Caki2 (cell line): Measurements from ENCODE around the gene DYNC1I2. TPM values are rescaled to one million over a fixed set of nuclear protein-coding genes. Genes with fewer than 3 reads are reported as not detected.
"Not testable (repeated sequence)": the region's sequence is repeated elsewhere in the genome, so short reads cannot be mapped to it uniquely, and the experiment has no call there.

Experiments used
- DNase-seq: peaks from one replicate; pipeline ENCODE4 v3.0.0-alpha.2; 2015; ENCODE audit warnings: low read depth
- in situ Hi-C: cut with HindIII; loops from 2 replicates; pipeline ENCODE4 v1.10.0; 2016; ENCODE audit warnings: low sequenced_read_pairs, low pct_unique_long_range_greater_than_20kb, mixed read lengths
- total RNA-seq: library from RNA; depleted of rRNA; stranded (reverse); fragments of >200 nt; shearing (Covaris generic); gene quantifications from 2 replicates; pipeline ENCODE4 v1.2.3, GENCODE V29; 2014; ENCODE audit warnings: low replicate concordance

Gene DYNC1I2
- total RNA-seq, 1 experiment from 2014 or later, result 111 TPM

GRCh38 chr2:171758762-171759161, 71.5 kb downstream of the DYNC1I2 start:
- DNase-seq, in situ Hi-C loops: not testable (repeated sequence)

DNA sequence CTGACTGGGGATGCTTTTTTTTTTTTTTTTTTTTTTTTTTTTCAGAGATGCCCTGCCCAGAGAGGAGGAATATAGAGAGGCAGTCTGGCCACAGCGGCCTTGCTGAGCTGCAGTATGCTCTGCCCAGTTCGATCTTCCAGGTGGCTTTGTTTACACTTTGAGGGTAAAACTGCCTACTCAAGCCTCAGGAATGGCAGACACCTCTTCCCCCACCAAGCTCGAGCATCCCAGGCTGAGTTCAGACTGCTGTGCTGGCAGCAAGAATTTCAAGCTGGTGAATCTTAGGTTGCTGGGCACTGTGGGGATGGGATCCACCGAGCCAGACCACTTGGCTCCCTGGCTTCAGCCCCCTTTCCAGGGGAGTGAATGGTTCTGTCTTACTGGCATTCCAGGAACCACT, 73.9 kb downstream of the DYNC1I2 start:
- in situ Hi-C loops, DNase-seq: not testable (repeated sequence)

- in situ Hi-C loops, result no loop called here
- no peak for DNase-seq
Observed at GRCh38 chr2:171762879-171763573, 75.8 kb downstream of the DYNC1I2 start.

DNA sequence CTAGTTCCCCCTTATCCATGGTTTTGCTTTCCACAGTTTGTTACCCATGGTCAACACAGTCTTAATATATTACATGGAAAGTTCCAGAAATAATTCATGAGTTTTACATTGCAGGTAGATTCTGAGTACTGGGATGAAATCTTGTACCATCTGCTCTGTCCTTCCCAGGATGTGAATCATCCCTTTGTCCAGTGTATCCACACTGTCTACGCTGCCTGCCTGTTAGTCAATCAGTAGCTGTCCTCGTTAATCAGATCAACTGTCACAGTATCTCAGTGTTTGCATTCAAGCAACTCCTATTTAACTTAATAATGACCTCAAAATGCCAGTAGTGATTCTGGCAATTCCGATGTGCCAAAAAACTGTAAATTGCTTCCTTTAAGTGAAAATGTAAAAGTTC, 76.3 kb downstream of the DYNC1I2 start:
- DNase-seq, result no peak
- in situ Hi-C loops, result no loop called here

DNA sequence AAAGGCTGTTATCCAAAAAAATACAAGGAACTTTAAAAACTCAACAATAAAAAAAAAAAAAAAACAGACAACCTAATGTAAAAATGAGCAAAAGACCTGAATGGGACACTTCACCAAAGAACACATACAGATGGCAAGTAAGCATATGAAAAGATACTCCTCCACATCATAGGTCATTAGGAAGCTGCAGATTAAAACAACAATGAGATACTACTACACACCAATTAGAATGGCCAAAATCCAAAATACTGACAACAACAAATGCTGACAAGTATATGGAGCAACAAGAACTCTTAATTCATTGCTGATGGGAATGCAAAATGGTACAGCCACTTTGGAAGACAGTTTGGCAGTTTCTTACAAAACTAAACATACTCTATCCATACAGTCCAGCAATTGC, 84.2 kb downstream of the DYNC1I2 start:
- in situ Hi-C loops, result no loop called here
- no peak for DNase-seq

GRCh38 chr2:171772373-171772772, 85.1 kb downstream of the DYNC1I2 start:
- in situ Hi-C loops, result no loop called here
- DNase-seq, result no peak

DNA sequence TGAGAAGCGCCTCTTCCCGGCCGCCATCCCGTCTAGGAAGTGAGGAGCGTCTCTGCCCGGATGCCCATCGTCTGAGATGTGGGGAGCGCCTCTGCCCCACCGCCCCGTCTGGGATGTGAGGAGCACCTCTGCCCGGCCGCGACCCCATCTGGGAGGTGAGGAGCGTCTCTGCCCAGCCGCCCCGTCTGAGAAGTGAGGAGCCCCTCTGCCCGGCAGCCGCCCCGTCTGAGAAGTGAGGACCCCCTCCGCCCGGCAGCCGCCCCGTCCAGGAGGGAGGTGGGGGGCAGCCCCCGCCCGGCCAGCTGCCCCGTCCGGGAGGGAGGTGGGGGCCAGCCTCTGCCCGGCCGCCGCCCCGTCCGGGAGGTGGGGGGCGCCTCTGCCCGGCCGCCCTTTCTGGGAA, 87.3 kb downstream of the DYNC1I2 start:
- in situ Hi-C loops, DNase-seq: not testable (repeated sequence)

- in situ Hi-C loops, result no loop called here
Observed at GRCh38 chr2:171778515-171778914, 91.2 kb downstream of the DYNC1I2 start.

DNA sequence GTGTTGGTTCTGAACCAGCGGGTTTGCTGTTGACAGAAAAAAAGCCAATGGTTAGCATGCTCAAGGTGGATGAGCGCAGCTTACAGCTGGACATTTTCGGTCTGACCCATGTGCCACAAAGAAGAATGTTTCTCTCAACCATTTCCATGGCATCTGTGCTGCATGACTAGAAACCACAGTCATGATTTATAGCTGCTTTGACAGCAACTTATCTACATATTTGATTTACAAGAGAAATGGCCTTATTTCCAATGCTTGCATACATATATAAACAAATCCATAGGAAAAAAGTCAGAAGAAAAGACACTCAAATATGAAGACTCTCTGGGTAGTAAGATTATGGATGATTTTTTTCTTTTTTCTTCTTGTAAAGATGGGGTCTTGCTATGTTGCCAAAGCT, 98.2 kb downstream of the DYNC1I2 start:
- in situ Hi-C loops, result no loop called here
- no peak for DNase-seq

More at GRCh38 chr2:171778515-171778914, 91.2 kb downstream of the DYNC1I2 start:
- DNase-seq, result no peak

DNA sequence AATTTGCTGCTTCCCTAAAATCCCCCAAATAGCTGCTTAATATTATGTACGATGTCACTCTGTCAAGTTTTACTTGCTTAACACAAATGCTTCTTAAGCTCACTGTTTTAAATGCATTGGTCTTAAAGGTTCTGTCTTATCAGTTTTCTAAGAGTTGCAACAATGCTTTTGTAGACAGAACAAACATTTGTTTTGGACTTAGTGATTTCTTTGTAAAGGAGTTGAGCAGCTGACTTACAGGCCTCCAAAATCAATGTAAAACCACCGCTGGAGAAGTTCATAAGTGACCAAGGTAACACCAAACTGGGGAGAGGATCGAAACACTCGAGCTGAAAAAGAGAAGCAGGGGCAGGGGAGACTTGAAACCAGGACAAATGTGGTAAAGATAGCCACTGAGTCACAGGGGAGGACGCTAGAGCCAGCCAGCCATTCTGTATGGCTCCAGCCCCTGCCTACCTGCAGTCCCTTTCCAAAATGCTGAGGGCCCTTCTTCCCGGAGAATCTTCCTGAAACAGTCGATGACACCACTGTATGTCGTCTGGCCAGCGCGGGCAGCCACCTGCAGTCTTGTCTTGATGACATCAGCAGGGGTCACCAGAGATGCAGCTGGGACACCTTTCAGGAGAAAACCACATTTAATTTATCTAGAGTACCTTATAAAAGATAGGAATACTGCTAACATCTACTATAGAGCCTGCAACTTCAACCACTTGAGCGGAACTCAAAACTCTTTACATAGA, 100.2 kb downstream of the DYNC1I2 start:
- in situ Hi-C loops, result no loop called here
- no peak for DNase-seq

DNA sequence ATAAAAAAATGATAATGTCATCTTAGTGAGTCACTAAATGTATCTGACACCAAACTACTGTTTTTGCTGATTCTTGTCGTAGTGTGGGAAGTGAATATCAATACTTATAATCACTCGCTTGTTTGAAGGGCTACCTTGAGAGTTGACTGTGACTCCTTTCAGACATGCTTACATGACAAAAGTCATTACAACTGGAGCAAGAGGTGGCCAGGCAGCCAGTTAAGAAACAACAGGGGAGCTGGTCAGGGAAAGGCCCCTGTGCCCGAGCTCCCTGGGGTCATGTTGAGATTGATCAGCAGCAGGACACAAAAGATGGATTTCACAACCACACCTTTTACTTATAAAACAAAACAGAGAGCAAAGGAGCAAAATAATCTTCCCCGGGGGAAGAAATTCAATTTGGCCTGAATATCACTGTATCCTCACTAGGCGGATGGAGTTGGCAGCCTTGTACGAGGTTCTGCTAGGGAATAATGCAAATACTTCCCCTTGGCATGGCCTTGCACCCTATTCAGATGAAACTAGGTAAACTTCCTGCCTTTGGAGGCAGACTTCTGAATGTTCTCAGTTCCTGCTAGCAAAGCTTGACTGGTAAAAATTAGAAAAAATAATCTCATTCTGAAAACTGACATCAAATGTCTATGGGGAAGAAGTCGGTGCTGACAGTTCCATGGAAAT, 101.2 kb downstream of the DYNC1I2 start:
- in situ Hi-C loops, result no loop called here

GRCh38 chr2:171789956-171790355, 102.7 kb downstream of the DYNC1I2 start:
- DNase-seq, result no peak
- in situ Hi-C loops, result no loop called here

More for the DNA sequence above, 101.2 kb downstream of the DYNC1I2 start:
- no peak for DNase-seq

GRCh38 chr2:171791361-171791760, 104.1 kb downstream of the DYNC1I2 start:
- no peak for DNase-seq
- in situ Hi-C loops, result no loop called here

GRCh38 chr2:171792157-171792556, 104.9 kb downstream of the DYNC1I2 start:
- no peak for DNase-seq
- in situ Hi-C loops, result no loop called here

- DNase-seq, result no peak
- in situ Hi-C loops, result no loop called here
Observed at GRCh38 chr2:171792886-171793580, 105.8 kb downstream of the DYNC1I2 start.

- no peak for DNase-seq
- in situ Hi-C loops, result no loop called here
Observed at GRCh38 chr2:171793691-171794678, 106.7 kb downstream of the DYNC1I2 start.

GRCh38 chr2:171794918-171795317, 107.6 kb downstream of the DYNC1I2 start:
- in situ Hi-C loops, result no loop called here
- DNase-seq, result no peak
